ENCODE data around the gene TSPAN7.

The TSPAN7 gene, protein sequence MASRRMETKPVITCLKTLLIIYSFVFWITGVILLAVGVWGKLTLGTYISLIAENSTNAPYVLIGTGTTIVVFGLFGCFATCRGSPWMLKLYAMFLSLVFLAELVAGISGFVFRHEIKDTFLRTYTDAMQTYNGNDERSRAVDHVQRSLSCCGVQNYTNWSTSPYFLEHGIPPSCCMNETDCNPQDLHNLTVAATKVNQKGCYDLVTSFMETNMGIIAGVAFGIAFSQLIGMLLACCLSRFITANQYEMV

DNA sequence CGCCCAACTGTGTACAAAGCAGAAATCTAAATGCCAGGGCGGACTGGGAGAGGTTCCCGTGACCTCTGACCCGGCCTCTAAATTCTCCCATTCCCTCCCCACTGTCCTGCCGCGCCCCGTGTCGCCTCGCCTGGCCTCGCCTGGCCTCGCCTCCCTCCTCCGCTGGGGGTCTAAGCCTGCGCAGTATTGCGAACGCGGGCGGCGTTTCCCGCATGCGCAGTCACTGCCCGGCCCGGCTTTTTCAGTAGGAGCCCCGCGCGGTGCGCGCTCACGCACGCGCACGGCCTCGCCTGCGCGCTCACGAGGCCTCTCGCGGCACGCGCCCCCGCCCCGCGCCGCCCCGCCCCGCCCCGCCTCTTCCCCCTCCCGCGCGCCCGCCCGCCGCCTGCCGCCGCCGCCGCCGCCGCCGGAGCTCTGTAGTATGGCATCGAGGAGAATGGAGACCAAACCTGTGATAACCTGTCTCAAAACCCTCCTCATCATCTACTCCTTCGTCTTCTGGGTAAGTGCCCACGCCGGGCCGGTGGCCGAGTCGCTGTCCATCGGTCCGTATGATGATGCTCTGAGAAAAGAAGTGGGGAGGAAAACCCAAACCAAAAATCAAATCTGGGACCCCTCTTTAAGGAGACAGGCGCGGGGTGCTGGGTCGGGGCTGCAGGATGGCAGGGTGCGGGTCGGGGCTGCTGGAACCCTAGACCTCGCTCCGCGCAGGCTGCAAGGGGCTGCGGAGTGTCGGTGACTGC lies at the start of gene TSPAN7:
Gene TSPAN7 (plus strand): TSS at position 417 of the 743 bp plus-strand sequence. CDS start 5 bp downstream, at position 422.
- peak; percentile 88 to 91 for DNase-seq
- TF ChIP-seq POLR2A (IDR thresholded peaks at IDR 0.05; ENCODE audit: low read length): no peak
- no peak for TF ChIP-seq GATA1 (IDR thresholded peaks at IDR 0.05; ENCODE audit: low read depth, low read length)

DNA sequence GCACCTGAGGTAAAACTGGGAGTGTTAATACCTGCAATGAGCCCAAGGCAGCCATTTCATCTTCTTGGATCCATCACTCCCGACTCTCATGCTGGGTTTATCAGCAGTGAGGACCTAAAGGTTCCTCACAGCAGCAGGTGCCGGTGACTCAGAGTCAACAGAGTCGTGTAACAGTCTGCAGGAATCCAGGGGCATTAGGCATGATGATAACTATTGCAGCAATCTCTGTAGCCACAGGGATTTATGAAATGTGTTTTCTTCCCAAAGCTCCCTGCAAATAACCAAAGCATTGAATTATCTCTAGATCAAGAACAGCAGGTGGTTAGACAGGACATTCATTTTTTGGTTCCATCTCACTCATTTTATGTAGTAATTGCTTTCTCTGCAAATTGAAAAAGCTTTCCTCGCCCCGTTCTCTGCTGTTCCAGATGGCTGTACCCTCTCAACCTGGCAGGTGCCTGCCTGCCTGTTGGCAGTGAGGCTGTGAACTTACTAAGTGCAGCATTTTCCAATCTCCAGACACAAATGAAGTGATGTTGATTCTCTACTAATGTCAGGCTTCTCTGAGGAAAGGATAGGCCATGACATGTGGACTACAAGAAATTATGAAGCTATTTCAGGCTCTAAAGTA lies 48.1 kb upstream of the TSPAN7 start:
- TF ChIP-seq POLR2A (IDR thresholded peaks at IDR 0.05; ENCODE audit: low read length) (no peak), GATA1 (IDR thresholded peaks at IDR 0.05; ENCODE audit: low read depth, low read length) (no peak)

DNA sequence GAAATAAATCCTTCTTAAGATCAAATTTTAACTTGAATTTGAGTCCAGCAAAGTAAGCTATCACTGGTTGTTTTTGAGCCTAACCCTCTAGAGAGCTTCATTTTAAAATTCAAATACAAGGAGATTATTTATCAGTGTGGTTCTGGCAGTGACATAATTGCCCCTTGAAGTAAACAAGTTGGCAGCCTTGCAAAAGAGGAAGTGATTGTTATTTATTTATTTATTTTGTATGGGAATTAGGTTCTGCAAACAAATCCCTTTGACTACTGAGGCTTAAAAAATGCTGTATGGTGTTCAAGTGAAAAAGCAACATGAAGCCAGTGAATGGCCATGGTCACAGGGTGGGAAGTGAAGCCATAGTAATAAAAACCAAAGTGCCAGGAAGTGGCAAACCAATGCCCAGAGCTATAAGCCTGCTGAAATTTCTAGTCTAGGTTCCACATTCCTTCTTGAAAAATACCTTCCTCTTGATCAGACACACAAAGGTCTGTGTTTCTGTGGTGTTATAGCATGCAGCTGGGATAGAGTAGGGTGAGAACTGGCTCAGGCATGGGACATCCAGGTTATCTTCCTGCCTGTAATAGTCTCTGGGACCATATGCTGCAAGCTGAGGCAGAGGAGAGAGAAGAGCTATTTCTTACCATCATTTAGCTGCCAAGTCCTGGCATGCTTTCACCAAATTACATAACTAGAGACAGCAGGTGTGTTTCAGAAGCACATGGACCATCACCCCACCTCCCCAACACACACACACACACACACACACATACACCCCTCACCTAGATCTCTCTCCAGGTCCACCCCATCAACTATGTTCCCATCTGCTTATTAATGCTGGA lies 47.1 kb upstream of the TSPAN7 start:
- TF ChIP-seq GATA1 (IDR thresholded peaks at IDR 0.05; ENCODE audit: low read depth, low read length) (no peak), POLR2A (IDR thresholded peaks at IDR 0.05; ENCODE audit: low read length) (no peak)
- no peak for DNase-seq

More for the DNA sequence above, 48.1 kb upstream of the TSPAN7 start:
- DNase-seq: no peak

DNA sequence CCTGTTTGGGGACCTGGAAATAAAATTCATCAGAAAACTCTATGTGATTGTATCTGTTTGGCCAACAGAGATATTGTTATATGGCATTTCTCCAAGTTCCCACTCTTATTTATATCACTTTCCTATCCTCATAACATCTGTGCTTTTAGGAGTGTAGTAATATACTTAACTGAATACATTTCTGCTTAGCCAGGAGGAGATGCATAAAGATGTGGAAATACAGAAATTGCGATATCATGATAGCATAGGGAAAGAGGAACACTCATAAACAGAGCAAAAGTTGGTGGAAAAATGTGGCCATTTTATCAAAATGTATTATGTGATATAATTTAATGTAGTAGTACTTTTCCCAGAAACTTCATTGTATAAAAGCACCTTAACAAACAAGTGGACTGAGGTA lies 46.1 kb upstream of the TSPAN7 start:
- DNase-seq: no peak
- TF ChIP-seq GATA1 (IDR thresholded peaks at IDR 0.05; ENCODE audit: low read depth, low read length) (no peak), POLR2A (IDR thresholded peaks at IDR 0.05; ENCODE audit: low read length) (no peak)

DNA sequence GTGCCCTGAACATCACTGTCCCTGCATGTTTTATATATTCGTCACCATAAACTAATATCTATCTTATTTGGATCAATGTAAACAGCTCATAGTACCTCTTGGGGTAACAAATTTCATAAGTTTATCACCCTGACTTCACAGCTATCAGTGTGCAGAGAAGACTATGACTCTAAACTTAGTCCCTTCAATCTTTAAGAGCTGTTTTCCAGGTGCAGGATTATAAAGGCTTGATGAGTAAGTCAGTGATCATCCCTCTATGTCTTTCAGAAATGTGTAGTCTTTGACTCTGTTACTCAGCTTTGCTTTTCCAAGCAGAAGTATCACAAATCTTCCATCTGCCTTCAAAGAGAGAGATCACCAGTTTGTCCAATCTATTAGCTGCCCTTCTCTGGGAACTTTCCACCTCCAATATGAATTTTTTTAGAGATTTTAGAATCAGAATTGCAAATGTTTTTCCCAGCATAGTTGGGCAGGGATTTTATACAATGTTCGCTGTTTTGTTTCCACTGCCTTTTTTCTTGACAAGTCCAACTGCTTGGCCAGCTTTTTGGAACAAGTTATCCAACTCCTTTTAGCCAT lies 45.1 kb upstream of the TSPAN7 start:
- no peak for TF ChIP-seq GATA1 (IDR thresholded peaks at IDR 0.05; ENCODE audit: low read depth, low read length)
- no peak for TF ChIP-seq POLR2A (IDR thresholded peaks at IDR 0.05; ENCODE audit: low read length)
- DNase-seq: no peak

DNA sequence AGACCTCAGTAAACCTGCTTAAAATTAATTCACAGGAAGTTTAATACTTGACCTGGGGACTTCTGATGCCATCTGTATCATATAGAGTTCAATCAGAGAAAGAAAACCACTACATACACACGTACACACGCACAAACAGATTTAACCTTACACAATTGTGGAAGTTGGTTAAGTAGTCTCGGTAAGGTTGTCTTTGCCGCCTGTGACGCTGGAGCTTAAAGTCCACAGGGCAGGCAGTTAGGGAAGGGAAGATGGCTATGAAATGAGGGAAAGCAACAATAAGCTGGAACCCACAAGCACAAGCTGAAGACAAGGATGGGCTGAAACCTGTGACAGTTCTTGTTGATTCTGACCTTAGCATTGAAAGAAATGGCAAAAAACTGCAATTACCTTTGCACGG lies 41.7 kb upstream of the TSPAN7 start:
- no peak for DNase-seq
- TF ChIP-seq GATA1 (IDR thresholded peaks at IDR 0.05; ENCODE audit: low read depth, low read length) (no peak), POLR2A (IDR thresholded peaks at IDR 0.05; ENCODE audit: low read length) (no peak)

DNA sequence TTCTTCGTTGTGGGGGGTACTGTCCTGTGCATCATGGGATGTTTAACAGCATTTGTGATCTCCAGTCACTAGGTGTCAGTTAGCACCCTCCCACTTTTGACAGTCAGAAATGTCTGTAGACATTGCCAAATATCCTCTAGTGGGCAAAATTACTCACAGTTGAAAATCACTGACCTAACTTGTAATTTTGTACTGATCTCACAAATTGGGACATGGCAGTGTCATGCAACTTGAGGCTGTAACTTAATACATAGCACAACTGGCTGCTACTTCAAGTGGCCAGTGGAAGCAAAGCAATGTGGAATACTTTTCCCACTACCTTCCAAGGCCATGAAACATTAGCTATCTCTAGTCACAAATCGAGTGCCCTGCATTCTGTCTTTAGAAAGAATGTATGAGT lies 23.2 kb upstream of the TSPAN7 start:
- DNase-seq: no peak
- no peak for TF ChIP-seq POLR2A (IDR thresholded peaks at IDR 0.05; ENCODE audit: low read length)

DNA sequence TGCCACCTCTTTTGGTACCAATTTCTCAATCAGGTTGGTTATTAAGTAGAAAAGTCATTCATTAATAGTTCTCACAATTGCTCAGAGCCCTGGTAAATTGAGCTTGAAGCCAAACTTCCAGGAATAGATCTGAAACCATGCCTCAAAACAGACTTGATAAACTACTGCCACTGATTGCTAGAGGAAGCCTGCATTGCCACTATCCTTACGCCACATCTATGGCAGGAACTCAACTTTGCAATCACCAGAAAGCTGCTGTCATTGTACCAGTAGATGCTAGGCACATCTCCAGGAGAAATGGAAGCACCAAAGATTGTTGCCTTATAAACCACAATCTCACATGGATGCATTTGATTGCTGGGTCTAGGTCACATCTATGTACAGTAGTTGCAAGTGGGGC lies 21.6 kb upstream of the TSPAN7 start:
- TF ChIP-seq GATA1 (IDR thresholded peaks at IDR 0.05; ENCODE audit: low read depth, low read length) (no peak), POLR2A (IDR thresholded peaks at IDR 0.05; ENCODE audit: low read length) (no peak)
- DNase-seq: no peak

DNA sequence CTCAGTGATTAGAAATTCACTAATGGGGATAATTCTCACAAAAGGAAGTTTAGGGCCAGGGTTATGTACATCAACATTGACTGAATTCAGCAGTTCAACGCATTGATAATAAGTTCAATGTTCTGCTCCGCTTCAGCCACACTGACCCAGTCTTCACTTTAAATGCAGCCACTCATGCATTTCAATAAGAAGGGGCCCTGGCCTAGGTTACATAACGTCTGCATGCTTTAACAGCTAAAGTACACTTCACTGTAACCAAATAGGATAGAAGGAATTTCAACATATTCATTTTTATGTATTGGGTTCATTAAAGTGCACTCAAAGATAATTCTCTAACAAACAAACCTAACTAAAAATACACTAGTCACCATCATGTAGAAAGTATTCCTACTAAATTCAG lies 12.8 kb upstream of the TSPAN7 start:
- TF ChIP-seq POLR2A (IDR thresholded peaks at IDR 0.05; ENCODE audit: low read length): no peak
- no peak for TF ChIP-seq GATA1 (IDR thresholded peaks at IDR 0.05; ENCODE audit: low read depth, low read length)
- DNase-seq: no peak

DNA sequence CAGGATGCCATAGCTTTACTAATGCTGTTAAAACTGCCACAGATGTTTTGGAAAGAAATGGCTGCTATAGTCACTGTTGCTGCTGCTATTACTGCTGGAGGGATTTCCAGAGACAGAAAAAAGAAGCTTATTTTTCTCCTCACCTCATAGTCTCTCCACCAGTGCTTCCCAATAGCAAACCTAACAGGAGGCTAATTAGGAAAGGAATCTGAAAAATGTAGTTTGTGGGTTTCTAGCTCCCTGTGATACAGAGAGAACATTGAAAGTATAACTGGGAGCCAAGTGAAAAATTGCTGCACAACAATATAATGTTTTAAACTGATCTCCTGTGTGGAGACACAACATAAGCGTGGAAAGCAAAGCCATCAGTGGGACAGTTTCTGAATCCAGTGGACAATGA lies 8.6 kb upstream of the TSPAN7 start:
- DNase-seq: no peak
- no peak for TF ChIP-seq GATA1 (IDR thresholded peaks at IDR 0.05; ENCODE audit: low read depth, low read length)
- TF ChIP-seq POLR2A (IDR thresholded peaks at IDR 0.05; ENCODE audit: low read length): no peak

DNA sequence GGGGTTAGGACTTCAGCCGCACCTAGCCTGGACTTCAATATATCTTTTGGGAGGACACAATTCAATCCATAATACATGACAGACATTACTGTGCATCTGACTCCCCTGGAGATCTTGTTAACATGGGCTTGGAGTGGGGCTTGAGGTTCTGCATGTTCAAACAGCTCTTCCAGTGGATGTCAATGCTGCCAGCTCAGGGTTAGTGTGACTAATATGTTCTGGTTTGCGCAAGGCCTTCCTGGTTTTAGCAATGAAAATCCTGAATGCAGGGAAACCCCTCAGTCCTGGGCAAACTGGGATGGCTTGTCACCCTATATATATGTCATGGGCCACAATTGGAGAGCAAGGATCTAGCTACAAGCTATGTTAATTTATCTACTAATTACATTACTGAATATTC lies 2.7 kb upstream of the TSPAN7 start:
- no peak for TF ChIP-seq POLR2A (IDR thresholded peaks at IDR 0.05; ENCODE audit: low read length)
- no peak for TF ChIP-seq GATA1 (IDR thresholded peaks at IDR 0.05; ENCODE audit: low read depth, low read length)
- no peak for DNase-seq

DNA sequence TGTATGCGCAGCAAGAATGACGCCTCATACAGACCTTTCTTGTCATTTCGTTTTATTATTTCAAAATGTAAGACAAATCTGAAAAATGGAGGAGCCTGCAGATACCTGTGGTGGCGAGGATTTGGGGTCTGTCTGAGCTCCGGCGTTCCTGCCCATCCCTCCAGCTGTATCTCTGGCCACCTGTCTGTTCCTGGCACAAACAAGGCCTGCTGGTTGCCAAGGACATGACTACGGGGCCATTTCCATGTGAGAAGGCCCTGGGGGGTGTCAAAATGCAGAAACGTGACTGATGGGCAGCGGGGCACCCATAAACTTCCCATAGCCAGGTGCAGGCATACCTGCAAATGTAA lies 591 bp upstream of the TSPAN7 start:
- DNase-seq: peak in 1 of 2 experiments; percentile 43

DNA sequence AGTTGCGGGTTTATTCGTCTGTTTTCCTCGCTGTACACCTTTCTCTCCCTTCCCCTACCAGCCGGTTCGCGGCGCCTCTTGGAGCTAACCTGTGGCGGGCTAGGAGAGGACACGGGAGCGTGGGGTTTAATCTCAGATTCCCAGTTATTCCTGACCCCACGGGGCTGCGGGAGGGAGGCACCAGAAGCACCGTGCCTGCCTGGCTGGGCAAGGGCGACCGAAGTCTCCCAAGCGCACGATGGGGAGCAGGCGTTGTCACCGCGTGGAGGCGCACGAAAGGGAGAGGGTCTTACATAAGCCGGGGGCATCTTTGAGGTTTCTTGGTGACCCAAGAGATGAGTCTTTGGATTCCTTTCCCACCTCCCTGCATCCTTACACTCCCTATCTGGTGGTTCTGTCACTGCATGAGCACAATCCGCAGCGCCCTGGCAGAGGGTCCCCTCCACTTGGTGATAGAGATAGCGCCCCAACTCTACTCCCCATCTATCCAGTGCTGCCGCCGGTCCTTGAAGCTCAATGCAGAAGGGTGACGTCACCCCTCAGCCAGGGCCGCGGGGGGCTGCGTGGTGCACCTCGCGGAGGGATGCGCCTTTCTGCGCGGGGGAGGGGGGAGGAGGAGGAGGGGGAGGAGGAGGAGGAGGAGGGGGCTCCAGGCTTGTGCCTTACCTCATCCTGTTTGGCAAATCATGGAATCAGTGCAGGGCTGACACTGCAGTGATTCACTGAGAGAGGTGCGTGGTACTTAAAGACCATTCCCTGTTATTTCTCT lies 793 bp downstream of the TSPAN7 start:
- TF ChIP-seq POLR2A (IDR thresholded peaks at IDR 0.05; ENCODE audit: low read length) (no peak), GATA1 (IDR thresholded peaks at IDR 0.05; ENCODE audit: low read depth, low read length) (no peak)
- DNase-seq: peak; percentile 2 to 4

More for the DNA sequence above, 591 bp upstream of the TSPAN7 start:
- TF ChIP-seq GATA1 (IDR thresholded peaks at IDR 0.05; ENCODE audit: low read depth, low read length) (no peak), POLR2A (IDR thresholded peaks at IDR 0.05; ENCODE audit: low read length) (no peak)
